Vagina (tissue), 2 donors: ENCODE measurements around the gene RNPC3.

Experiments used
- POLR2A ChIP-seq, 2 donors: fragments of 450-650 bp; IDR thresholded peaks; one replicate each; pipeline ENCODE4 v1.6.1; 2017; ENCODE audit warnings: antibody characterized with exemption in 2 of 2, mild to moderate bottlenecking in 2 of 2, moderate library complexity in 2 of 2
- POLR2AphosphoS5 ChIP-seq, 2 donors: sonication (generic); formaldehyde crosslinking; IDR thresholded peaks; one replicate each; pipeline ENCODE4 v1.9.0; 2017; ENCODE audit warnings: antibody characterized with exemption in 2 of 2, mild to moderate bottlenecking in 2 of 2, low read depth in 1 of 2; ENCODE audit not compliant: insufficient read depth in 1 of 2
- TF ChIP-seq, protein P1 (sequence below), 3 experiments: fragments of 450-650 bp in 2 of 3; fragments of 200-600 bp in 1 of 3; sonication (generic) in 1 of 3; IDR thresholded peaks; one replicate each; pipeline ENCODE4 v1.5.1; 2017 to 2019; ENCODE audit warnings: antibody characterized with exemption in 3 of 3, mild to moderate bottlenecking in 2 of 3, moderate library complexity in 2 of 3

DNA sequence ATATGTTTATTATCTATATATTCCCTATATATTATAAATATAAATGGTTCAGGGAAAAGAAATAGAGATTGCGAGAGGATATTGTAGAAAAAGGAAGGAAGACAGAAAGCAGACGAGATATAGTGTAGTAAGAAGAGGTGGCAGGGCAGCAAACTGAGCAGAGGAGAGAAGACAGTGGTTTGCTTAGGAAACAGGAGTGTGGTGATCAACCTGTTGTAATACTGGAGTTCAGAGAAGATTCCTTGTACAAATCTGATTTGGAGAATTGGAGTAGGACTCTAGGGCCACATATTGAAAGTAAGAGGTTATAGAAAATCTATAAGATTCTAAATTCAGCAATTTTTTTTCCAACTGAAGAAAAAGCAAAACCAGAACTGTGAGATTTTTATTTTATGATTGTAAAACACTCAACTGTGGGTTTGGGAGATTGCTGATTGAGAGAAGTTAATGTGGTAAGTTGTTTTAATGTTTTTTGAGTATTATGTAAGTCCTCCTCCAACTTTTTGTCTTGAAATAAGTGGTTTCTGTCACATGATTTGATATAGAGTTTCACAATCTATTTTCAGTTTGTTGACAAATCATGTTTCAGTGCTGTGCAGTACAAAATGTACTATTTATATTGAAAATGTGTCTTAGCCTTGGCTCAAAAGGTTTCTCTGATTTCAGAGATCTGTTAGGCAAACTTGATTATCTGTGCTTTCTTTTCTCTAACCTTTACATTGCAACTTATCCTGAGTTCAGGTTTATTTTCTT is 36.3 kb downstream of the RNPC3 start:
- TF ChIP-seq POLR2A (IDR thresholded peaks at IDR 0.05) (no peak), POLR2AphosphoS5 (IDR thresholded peaks at IDR 0.05; ENCODE audit: insufficient read depth in 1 of 2, low read depth in 1 of 2) (peak in 1 of 2 donors; percentile 35)
- TF ChIP-seq, protein P1, sequence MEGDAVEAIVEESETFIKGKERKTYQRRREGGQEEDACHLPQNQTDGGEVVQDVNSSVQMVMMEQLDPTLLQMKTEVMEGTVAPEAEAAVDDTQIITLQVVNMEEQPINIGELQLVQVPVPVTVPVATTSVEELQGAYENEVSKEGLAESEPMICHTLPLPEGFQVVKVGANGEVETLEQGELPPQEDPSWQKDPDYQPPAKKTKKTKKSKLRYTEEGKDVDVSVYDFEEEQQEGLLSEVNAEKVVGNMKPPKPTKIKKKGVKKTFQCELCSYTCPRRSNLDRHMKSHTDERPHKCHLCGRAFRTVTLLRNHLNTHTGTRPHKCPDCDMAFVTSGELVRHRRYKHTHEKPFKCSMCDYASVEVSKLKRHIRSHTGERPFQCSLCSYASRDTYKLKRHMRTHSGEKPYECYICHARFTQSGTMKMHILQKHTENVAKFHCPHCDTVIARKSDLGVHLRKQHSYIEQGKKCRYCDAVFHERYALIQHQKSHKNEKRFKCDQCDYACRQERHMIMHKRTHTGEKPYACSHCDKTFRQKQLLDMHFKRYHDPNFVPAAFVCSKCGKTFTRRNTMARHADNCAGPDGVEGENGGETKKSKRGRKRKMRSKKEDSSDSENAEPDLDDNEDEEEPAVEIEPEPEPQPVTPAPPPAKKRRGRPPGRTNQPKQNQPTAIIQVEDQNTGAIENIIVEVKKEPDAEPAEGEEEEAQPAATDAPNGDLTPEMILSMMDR (IDR thresholded peaks at IDR 0.05) = no peak
